ENCODE data around the gene IGFL2.
A peak's percentile ranks its signal among the peaks of the same experiment; 100 is the strongest.

Gene IGFL2

DNA sequence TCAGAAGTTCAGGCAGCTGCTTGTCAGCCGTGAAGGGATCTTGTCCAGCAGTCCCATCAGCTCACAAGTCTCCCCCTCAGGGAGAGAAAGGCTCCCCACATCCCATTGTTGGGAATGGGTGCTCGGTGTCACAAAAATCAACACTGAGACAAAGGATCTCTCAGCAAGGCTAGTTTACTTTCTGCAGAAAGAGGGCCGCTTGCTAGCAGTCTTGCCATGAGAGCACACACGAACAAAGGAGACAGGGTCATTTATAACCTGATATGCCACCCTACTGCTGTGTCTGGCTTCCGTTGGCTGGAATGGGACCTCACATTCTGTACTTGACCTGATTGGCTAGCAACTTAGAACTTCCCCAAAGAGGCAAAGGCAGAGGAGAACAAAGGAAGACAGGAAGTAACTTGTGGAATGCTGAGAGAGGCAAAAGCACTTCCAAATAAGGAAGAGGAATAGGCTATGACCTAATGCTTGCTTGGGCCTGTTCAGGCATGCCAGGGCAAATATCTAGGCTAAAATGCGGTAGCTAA lies 14.9 kb upstream of the IGFL2 start:
- H3K27ac Mint-ChIP-seq, result peak overlapping the region; percentile 80 to 93 (median 93)
- H3K4me1 Mint-ChIP-seq, result peaks cover 31% of the 10 kb centered on the region
- peaks cover 8% of the 10 kb centered on the region for H3K27me3 Mint-ChIP-seq (ENCODE audit: low read depth)
- TF ChIP-seq, protein P1, sequence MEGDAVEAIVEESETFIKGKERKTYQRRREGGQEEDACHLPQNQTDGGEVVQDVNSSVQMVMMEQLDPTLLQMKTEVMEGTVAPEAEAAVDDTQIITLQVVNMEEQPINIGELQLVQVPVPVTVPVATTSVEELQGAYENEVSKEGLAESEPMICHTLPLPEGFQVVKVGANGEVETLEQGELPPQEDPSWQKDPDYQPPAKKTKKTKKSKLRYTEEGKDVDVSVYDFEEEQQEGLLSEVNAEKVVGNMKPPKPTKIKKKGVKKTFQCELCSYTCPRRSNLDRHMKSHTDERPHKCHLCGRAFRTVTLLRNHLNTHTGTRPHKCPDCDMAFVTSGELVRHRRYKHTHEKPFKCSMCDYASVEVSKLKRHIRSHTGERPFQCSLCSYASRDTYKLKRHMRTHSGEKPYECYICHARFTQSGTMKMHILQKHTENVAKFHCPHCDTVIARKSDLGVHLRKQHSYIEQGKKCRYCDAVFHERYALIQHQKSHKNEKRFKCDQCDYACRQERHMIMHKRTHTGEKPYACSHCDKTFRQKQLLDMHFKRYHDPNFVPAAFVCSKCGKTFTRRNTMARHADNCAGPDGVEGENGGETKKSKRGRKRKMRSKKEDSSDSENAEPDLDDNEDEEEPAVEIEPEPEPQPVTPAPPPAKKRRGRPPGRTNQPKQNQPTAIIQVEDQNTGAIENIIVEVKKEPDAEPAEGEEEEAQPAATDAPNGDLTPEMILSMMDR (IDR thresholded peaks at IDR 0.05; ENCODE audit: unreplicated experiment in 3 of 3), result no peak
- peak overlapping the region in 2 of 3 experiments; percentile 49 to 68 for H3K4me3 Mint-ChIP-seq
- peaks cover 4% of the 10 kb centered on the region for H3K36me3 Mint-ChIP-seq (ENCODE audit: low read depth)
- peaks cover 4% of the 10 kb centered on the region for H3K9me3 Mint-ChIP-seq

DNA sequence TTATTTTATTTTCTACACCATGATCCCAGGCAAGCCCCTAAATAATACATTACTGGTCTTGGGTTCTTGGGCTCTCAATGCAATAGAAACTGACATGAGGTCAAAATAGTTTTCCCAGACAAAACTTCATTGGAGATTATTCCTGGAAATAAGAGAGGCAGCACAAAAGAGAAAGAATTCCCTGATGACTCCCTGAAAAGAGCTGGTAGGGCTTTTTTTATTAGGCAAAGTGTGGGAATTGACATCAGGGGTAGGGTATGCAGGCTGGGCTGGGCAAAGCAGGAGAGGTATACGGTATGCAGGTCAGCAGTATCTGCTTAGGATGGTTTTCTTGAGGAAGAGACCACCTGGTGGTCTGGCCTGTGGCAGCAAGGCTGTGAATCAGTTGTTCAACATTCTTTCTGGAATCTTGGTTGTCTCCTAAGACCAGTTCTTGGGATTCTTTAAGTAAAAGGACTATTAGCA lies 14.2 kb upstream of the IGFL2 start:
- H3K27me3 Mint-ChIP-seq (ENCODE audit: low read depth), result peaks cover 8% of the 10 kb centered on the region
- TF ChIP-seq, protein P1 (IDR thresholded peaks at IDR 0.05; ENCODE audit: unreplicated experiment in 3 of 3), result no peak
- H3K36me3 Mint-ChIP-seq (ENCODE audit: low read depth), result peaks cover 4% of the 10 kb centered on the region
- H3K4me3 Mint-ChIP-seq, result no peak overlapping the region
- peaks cover 4% of the 10 kb centered on the region for H3K9me3 Mint-ChIP-seq
- peak overlapping the region; percentile 80 to 93 (median 93) for H3K27ac Mint-ChIP-seq
- H3K4me1 Mint-ChIP-seq, result peaks cover 31% of the 10 kb centered on the region

DNA sequence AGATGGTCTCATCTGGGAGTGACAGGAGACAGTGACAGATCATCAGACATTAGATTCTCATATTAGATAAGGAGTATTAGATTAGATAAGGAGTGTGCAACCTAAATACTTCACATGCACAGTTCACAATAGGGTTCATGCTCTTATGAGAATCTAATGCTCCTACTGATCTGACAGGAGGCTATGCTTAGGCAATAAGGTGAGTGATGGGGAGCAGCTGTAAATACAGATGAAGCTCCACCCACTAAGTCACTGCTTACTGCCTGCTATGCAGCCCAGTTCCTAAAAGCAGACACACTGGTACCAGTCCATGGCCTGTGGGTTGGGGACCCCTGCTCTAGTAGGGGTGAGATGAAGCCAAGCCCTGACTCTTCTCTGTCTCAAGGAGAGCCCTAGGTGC lies 13.5 kb upstream of the IGFL2 start:
- H3K4me3 Mint-ChIP-seq, result no peak overlapping the region
- peaks cover 8% of the 10 kb centered on the region for H3K27me3 Mint-ChIP-seq (ENCODE audit: low read depth)
- peak overlapping the region in 2 of 3 experiments; percentile 80 to 93 for H3K27ac Mint-ChIP-seq
- H3K36me3 Mint-ChIP-seq (ENCODE audit: low read depth), result peaks cover 4% of the 10 kb centered on the region
- TF ChIP-seq, protein P1 (IDR thresholded peaks at IDR 0.05; ENCODE audit: unreplicated experiment in 3 of 3), result no peak
- peaks cover 2% of the 10 kb centered on the region for H3K9me3 Mint-ChIP-seq
- H3K4me1 Mint-ChIP-seq, result peaks cover 31% of the 10 kb centered on the region

DNA sequence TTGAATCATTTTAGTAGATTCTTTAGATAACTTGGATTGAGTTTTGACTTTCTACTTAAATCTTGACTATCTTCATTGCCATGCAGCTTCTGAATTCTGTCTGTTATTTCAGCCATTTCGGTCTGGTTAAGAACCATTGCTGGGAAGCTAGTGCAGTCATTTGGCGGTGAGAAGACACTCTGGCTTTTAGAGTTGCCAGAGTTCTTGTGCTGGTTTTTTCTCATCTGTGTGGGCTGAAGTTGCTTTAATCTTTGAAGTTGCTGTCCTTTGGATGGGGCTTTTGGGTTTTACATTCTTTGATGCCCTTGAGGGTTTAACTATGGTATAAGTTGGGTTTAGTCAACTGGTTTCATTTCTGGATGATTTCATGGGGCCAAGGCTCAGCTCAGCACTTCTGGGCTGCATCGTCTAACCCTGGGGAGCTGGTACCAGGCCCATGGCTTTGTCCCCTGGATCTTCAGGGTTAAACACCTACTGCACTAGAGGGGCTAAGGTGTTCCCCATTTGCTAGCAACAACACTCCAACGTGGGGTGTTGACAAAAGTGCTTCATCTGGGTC lies 10.0 kb upstream of the IGFL2 start:
- no peak overlapping the region for H3K27ac Mint-ChIP-seq
- peaks cover 8% of the 10 kb centered on the region for H3K27me3 Mint-ChIP-seq (ENCODE audit: low read depth)
- no peak overlapping the region for H3K4me3 Mint-ChIP-seq
- H3K4me1 Mint-ChIP-seq, result peaks cover 22% of the 10 kb centered on the region
- H3K9me3 Mint-ChIP-seq, result no peaks in the 10 kb centered on the region
- TF ChIP-seq, protein P1 (IDR thresholded peaks at IDR 0.05; ENCODE audit: unreplicated experiment in 3 of 3), result no peak
- H3K36me3 Mint-ChIP-seq (ENCODE audit: low read depth), result peaks cover 4% of the 10 kb centered on the region

DNA sequence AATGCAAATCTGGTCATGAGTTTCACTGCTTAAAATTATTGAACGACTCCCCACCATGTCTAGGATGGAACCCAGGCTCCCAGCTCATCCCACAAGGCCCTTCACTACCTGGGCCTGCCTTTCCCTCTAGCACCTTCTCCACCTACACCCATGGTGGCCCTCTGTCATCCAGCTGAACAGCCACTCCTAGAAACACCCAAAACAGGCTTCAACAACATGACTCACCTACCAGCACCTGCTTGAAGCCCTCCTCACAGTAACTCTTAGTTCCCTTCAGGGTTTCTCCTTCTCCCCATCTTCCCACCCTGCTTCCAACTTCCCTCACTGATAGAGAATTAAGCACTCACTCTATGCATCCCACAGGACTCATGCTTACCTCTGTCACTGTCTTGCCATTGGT lies 6.6 kb upstream of the IGFL2 start:
- TF ChIP-seq, protein P1 (IDR thresholded peaks at IDR 0.05; ENCODE audit: unreplicated experiment in 3 of 3), result no peak
- no peaks in the 10 kb centered on the region for H3K36me3 Mint-ChIP-seq (ENCODE audit: low read depth)
- no peak overlapping the region for H3K27ac Mint-ChIP-seq
- H3K4me3 Mint-ChIP-seq, result no peak overlapping the region
- no peaks in the 10 kb centered on the region for H3K9me3 Mint-ChIP-seq
- no peaks in the 10 kb centered on the region for H3K4me1 Mint-ChIP-seq
- peaks cover 11% of the 10 kb centered on the region for H3K27me3 Mint-ChIP-seq (ENCODE audit: low read depth)

DNA sequence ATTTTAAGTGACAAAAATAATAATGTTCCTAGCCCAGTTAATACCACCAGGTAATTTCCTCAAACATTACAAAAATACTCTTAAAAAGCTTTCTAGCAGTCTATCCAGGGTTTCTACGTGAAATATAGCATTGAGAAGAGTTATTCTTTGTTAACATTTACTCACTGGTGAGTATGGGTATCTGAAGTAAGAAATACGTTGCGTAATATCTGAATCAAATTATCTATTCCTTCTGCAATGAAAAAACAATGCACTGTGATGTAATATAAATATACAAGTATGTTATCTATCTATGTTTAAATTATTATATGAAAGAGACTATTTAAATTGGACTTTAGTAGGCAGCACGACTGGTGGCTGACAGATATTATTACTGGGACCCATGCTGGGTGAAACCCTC lies 5.7 kb upstream of the IGFL2 start:
- no peaks in the 10 kb centered on the region for H3K9me3 Mint-ChIP-seq
- H3K4me3 Mint-ChIP-seq, result no peak overlapping the region
- no peaks in the 10 kb centered on the region for H3K4me1 Mint-ChIP-seq
- TF ChIP-seq, protein P1 (IDR thresholded peaks at IDR 0.05; ENCODE audit: unreplicated experiment in 3 of 3), result no peak
- no peaks in the 10 kb centered on the region for H3K36me3 Mint-ChIP-seq (ENCODE audit: low read depth)
- H3K27ac Mint-ChIP-seq, result no peak overlapping the region
- H3K27me3 Mint-ChIP-seq (ENCODE audit: low read depth), result peaks cover 7% of the 10 kb centered on the region
